Lower leg skin (tissue), 4 donors: Measurements from ENCODE around the gene EFCAB11. TPM values are rescaled to one million over a fixed set of nuclear protein-coding genes. Genes with fewer than 3 reads are reported as not detected.

Source experiments
- DNase-seq, 2 donors: peaks; one replicate each; pipeline ENCODE4 v3.0.0-alpha.2; 2019; ENCODE audit warnings: low spot score in 2 of 2
- H3K4me3 ChIP-seq: fragments of 200-600 bp; sonication (generic); 2 replicates; pipeline ENCODE4 v1.5.1; 2017; ENCODE audit warnings: mild to moderate bottlenecking, low read depth; ENCODE audit not compliant: poor library complexity, severe bottlenecking
- POLR2A ChIP-seq, 2 donors: fragments of 450-650 bp; IDR thresholded peaks; one replicate each; pipeline ENCODE4 v1.6.1; 2016 to 2017; ENCODE audit warnings: antibody characterized with exemption in 2 of 2, mild to moderate bottlenecking in 1 of 2, moderate library complexity in 1 of 2
- WGBS, 2 donors: methylation state at CpG; one replicate each; pipeline ENCODE4 v1.1.5; 2018; 5-methylcytosine and 5-hydroxymethylcytosine counted together
- intact Hi-C: fragments of 100-400 bp; cut with DNase I; formaldehyde crosslinking; loops from one replicate; pipeline ENCODE4 v1.15.0; 2023; ENCODE audit warnings: low total_unique reads
- total RNA-seq, 4 donors: library from RNA; depleted of rRNA; stranded (reverse); fragments of >200 nt; gene quantifications; one replicate each; pipeline ENCODE4 v1.1.0, GENCODE V29; 2016
- TF ChIP-seq, protein P1 (sequence below), 3 donors: fragments of 450-650 bp; IDR thresholded peaks; one replicate each; pipeline ENCODE4 v1.5.1; 2016; ENCODE audit warnings: antibody characterized with exemption in 3 of 3, mild to moderate bottlenecking in 3 of 3, moderate library complexity in 2 of 3

The EFCAB11 gene
- total RNA-seq, 4 donors from 2014 or later, result 2.6 to 9.6 (median 4.7) TPM

DNA sequence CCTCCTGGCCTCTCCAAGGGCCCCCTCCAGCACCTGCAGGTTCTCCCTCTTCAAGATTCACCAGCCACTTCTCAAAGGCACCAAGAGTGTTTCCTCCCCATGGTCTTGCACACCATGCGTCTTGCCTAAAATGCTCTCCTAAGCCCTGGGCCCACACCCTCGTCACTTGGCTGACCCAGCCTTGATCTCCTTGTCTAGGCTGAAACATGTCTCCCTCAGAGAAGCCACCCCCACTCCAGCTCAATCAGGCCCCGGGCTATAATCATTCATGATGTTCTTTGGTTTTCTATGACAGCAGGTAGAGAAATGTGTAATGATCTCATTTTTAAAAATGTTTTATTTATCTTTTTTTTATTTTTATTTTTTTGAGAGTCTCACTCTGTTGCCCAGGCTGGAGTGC, 88.1 kb downstream of the EFCAB11 start:
- intact Hi-C loops, result no loop called here
- no peak for DNase-seq
- TF ChIP-seq, protein P1, sequence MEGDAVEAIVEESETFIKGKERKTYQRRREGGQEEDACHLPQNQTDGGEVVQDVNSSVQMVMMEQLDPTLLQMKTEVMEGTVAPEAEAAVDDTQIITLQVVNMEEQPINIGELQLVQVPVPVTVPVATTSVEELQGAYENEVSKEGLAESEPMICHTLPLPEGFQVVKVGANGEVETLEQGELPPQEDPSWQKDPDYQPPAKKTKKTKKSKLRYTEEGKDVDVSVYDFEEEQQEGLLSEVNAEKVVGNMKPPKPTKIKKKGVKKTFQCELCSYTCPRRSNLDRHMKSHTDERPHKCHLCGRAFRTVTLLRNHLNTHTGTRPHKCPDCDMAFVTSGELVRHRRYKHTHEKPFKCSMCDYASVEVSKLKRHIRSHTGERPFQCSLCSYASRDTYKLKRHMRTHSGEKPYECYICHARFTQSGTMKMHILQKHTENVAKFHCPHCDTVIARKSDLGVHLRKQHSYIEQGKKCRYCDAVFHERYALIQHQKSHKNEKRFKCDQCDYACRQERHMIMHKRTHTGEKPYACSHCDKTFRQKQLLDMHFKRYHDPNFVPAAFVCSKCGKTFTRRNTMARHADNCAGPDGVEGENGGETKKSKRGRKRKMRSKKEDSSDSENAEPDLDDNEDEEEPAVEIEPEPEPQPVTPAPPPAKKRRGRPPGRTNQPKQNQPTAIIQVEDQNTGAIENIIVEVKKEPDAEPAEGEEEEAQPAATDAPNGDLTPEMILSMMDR (IDR thresholded peaks at IDR 0.05), result no peak
- no peak for TF ChIP-seq POLR2A (IDR thresholded peaks at IDR 0.05)
- WGBS, 2 donors, result 41 to 44% methylated on average over 3 of the region's 3 CpGs
- H3K4me3 ChIP-seq, result no peak overlapping the region

DNA sequence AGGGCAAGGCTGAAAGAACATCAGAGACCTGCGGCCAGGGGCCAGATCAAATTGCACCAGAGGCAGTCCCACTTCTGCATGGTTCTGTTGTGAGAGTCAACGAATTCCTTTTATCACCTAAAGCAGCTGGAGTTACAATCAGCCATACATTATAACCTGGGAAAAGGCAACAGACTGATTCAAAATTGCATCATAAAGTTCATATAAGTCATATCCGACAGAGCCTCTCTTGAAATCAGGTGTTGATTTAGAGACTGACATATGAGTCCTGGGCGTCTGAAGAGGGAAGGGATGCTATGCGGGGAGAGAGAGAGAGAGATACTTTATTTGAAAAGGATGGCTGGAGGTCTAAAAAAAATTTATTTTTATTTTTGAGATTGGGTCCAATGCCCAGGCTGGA, 89.4 kb downstream of the EFCAB11 start:
- 97 to 98% methylated on average over 5 of the region's 5 CpGs for WGBS, 2 donors
- DNase-seq, result no peak
- intact Hi-C loops, result no loop called here
- no peak overlapping the region for H3K4me3 ChIP-seq
- TF ChIP-seq POLR2A (IDR thresholded peaks at IDR 0.05), result no peak
- TF ChIP-seq, protein P1 (IDR thresholded peaks at IDR 0.05), result no peak

DNA sequence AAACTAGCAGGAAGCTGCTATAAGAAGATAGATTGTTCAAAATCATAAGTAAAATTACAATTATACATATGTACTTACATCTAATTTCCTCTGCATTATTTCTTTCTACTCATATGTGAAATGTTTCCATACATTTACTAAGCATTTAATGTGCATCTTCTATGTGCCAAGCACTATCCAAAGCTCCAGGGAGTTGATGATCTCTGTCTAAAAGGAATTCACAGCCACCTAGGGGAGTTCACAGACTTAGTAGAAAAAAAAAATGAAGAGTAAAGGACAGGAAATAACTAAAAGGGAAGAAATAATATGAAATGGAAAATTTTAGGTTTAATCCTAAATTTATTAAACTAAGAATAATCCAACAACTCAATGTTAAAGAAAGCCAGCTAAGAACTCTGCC, 91.7 kb downstream of the EFCAB11 start:
- no peak for DNase-seq
- intact Hi-C loops, result no loop called here
- TF ChIP-seq, protein P1 (IDR thresholded peaks at IDR 0.05), result no peak
- TF ChIP-seq POLR2A (IDR thresholded peaks at IDR 0.05), result no peak

DNA sequence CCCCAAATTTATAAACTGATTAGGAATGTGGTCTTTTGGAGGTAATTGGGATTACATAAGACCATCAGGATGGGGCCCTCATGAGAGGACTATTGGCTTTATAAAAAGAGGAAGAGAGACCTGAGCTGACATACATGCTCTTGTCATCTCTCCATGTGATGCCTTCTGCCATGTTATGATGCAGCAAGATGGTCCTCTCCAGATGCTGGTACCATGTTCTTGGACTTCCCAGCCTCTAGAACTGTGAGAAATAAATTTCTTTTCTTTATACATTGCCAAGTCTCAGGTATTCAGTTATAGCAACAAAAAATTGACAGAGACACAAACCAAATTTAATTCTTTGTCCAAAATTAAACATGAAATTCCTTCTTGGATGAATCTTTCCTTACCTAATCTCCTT, 92.9 kb downstream of the EFCAB11 start:
- no peak for TF ChIP-seq POLR2A (IDR thresholded peaks at IDR 0.05)
- TF ChIP-seq, protein P1 (IDR thresholded peaks at IDR 0.05), result no peak
- DNase-seq, result no peak
- intact Hi-C loops, result no loop called here
- H3K4me3 ChIP-seq, result no peak overlapping the region

More for the DNA sequence above, 91.7 kb downstream of the EFCAB11 start:
- no peak overlapping the region for H3K4me3 ChIP-seq

DNA sequence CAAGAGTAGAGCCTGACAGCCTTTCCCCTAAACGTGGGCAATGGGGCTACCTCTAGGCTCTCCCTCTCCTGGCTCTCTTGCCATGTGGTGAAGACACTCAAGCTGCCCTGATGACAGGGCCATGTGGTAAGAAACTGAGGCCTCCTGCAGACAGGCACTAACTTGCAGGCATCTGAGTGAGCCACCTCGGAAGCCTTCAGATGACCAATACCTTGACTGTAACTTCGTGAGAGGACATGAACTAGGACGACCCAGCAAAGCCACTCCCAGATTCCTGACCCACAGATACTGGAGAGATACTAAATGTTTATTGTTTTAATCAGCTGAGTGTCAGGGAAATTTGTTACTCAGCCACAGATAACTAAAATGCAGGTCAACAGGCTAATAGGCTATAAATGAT, 96.4 kb downstream of the EFCAB11 start:
- no peak for TF ChIP-seq POLR2A (IDR thresholded peaks at IDR 0.05)
- TF ChIP-seq, protein P1 (IDR thresholded peaks at IDR 0.05), result no peak
- no peak overlapping the region for H3K4me3 ChIP-seq
- WGBS, 2 donors, result 84 to 86% methylated on average over 4 of the region's 4 CpGs
- DNase-seq, result no peak
- intact Hi-C loops, result loop anchor here (2.0 kb wide), 1 partner anchor 63 kb away; no protein-coding TSS in a partner anchor

DNA sequence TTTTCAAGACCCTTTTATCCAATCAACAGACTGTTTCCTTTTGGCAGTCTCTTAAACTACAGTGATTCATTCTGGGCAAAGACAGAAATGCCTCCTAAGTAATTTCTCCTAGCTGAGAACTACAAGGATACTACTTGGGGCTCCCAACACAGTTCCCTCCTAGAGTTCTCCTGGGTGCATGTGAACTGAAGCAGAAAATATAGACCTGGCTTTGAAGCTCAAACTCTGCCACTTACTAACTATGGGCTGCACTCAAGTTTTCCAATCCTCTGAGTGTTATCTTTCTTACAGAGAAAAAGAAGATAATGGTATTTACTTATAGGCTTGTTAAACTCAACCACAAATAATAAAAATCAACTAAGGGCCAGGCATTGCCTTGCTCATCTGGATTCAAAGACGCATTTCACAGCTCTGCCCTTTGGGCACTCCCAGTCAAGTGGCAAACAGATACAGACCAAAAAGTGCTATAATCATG, 97.6 kb downstream of the EFCAB11 start:
- H3K4me3 ChIP-seq, result no peak overlapping the region
- no peak for DNase-seq
- intact Hi-C loops, result no loop called here
- 92 to 94% methylated on average over 1 of the region's 1 CpG for WGBS, 2 donors
- TF ChIP-seq POLR2A (IDR thresholded peaks at IDR 0.05), result no peak
- TF ChIP-seq, protein P1 (IDR thresholded peaks at IDR 0.05), result no peak
